ENCODE data around the gene HAUS7. TPM values are rescaled to one million over a fixed set of nuclear protein-coding genes. Genes with fewer than 3 reads are reported as not detected.

HAUS7 gene
- total and polyA plus RNA-seq, 2 donors from 2014 or later: 28.1 to 47.6 TPM

GRCh38 chrX:153502796-153503195, 32.4 kb upstream of the HAUS7 start:
- FAIRE-seq: no peak
- Histone ChIP-seq H3K4me1 (ENCODE audit: control insufficient read depth in 2 of 3, insufficient read depth in 2 of 3, low read depth in 1 of 3, low read length in 3 of 3) (peaks cover 0 to 4% (median 0%) of the 10 kb centered on the region in 3 donors), H3K27ac (ENCODE audit: low read depth in 2 of 2, low read length in 2 of 2) (no peak overlapping the region), H3K27me3 (ENCODE audit: control insufficient read depth, insufficient read depth, low read length) (no peaks in the 10 kb centered on the region), H3K4me3 (ENCODE audit: low read length in 3 of 3) (no peak overlapping the region), H3K9ac (ENCODE audit: low read length in 3 of 3) (no peak overlapping the region), H3K9me3 (ENCODE audit: control insufficient read depth in 2 of 3, insufficient read depth in 1 of 3, low read length in 3 of 3) (no peaks in the 10 kb centered on the region), H3K36me3 (ENCODE audit: control insufficient read depth in 2 of 3, insufficient read depth in 3 of 3, low read length in 3 of 3) (peaks cover 0 to 3% (median 0%) of the 10 kb centered on the region in 3 donors)
- DNase-seq: no peak
- no peak for TF ChIP-seq CTCF (IDR thresholded peaks at IDR 0.05; ENCODE audit: borderline replicate concordance, extremely low read depth, insufficient read depth)
- intact Hi-C loops (cut with DNase I): no loop called here

- DNase-seq (no peak), FAIRE-seq (no peak)
- no peaks in the 10 kb centered on the region for H3K9me3 ChIP-seq (ENCODE audit: control insufficient read depth in 2 of 3, insufficient read depth in 1 of 3, low read length in 3 of 3)
- TF ChIP-seq CTCF (IDR thresholded peaks at IDR 0.05; ENCODE audit: borderline replicate concordance, extremely low read depth, insufficient read depth): no peak
- H3K9ac ChIP-seq (ENCODE audit: low read length in 3 of 3): no peak overlapping the region
- H3K36me3 ChIP-seq (ENCODE audit: control insufficient read depth in 2 of 3, insufficient read depth in 3 of 3, low read length in 3 of 3): peaks cover 0 to 3% (median 0%) of the 10 kb centered on the region in 3 donors
- H3K4me3 ChIP-seq (ENCODE audit: low read length in 3 of 3): no peak overlapping the region
- H3K27me3 ChIP-seq (ENCODE audit: control insufficient read depth, insufficient read depth, low read length): no peaks in the 10 kb centered on the region
- H3K27ac ChIP-seq (ENCODE audit: low read depth in 2 of 2, low read length in 2 of 2): no peak overlapping the region
- peaks cover 0 to 4% (median 0%) of the 10 kb centered on the region in 3 donors for H3K4me1 ChIP-seq (ENCODE audit: control insufficient read depth in 2 of 3, insufficient read depth in 2 of 3, low read depth in 1 of 3, low read length in 3 of 3)
- intact Hi-C loops (cut with DNase I): no loop called here
Observed at GRCh38 chrX:153502131-153502530, 31.8 kb upstream of the HAUS7 start.

- H3K27ac ChIP-seq (ENCODE audit: low read depth in 2 of 2, low read length in 2 of 2): no peak overlapping the region
Observed at GRCh38 chrX:153501530-153501929, 31.2 kb upstream of the HAUS7 start.

More at GRCh38 chrX:153501530-153501929, 31.2 kb upstream of the HAUS7 start:
- Histone ChIP-seq H3K9ac (ENCODE audit: low read length in 3 of 3) (no peak overlapping the region), H3K27me3 (ENCODE audit: control insufficient read depth, insufficient read depth, low read length) (no peaks in the 10 kb centered on the region), H3K9me3 (ENCODE audit: control insufficient read depth in 2 of 3, insufficient read depth in 1 of 3, low read length in 3 of 3) (no peaks in the 10 kb centered on the region), H3K36me3 (ENCODE audit: control insufficient read depth in 2 of 3, insufficient read depth in 3 of 3, low read length in 3 of 3) (peaks cover 0 to 3% (median 0%) of the 10 kb centered on the region in 3 donors), H3K4me3 (ENCODE audit: low read length in 3 of 3) (no peak overlapping the region), H3K4me1 (ENCODE audit: control insufficient read depth in 2 of 3, insufficient read depth in 2 of 3, low read depth in 1 of 3, low read length in 3 of 3) (peaks cover 0 to 4% (median 0%) of the 10 kb centered on the region in 3 donors)
- no peak for DNase-seq
- FAIRE-seq: no peak
- intact Hi-C loops (cut with DNase I): no loop called here
- TF ChIP-seq CTCF (IDR thresholded peaks at IDR 0.05; ENCODE audit: borderline replicate concordance, extremely low read depth, insufficient read depth): no peak
